Putamen (tissue), 1 donor: ENCODE data around the gene CCDC81.

Experiments used
- DNase-seq: peaks from one replicate; pipeline ENCODE4 v3.0.0-alpha.2; 2016; ENCODE audit warnings: low spot score

Gene CCDC81

GRCh38 chr11:86464509-86465221, 90.0 kb downstream of the CCDC81 start:
- DNase-seq = no peak

GRCh38 chr11:86468169-86468568, 93.5 kb downstream of the CCDC81 start:
- no peak for DNase-seq

GRCh38 chr11:86469491-86470388, 95.1 kb downstream of the CCDC81 start:
- no peak for DNase-seq
